Left cardiac atrium (tissue), 4 donors: ENCODE results near the gene LMOD1. TPM values are rescaled to one million over a fixed set of nuclear protein-coding genes. Genes with fewer than 3 reads are reported as not detected.
A peak's percentile ranks its signal among the peaks of the same experiment; 100 is the strongest.
"Not testable (repeated sequence)": the region's sequence is repeated elsewhere in the genome, so short reads cannot be mapped to it uniquely, and the experiment has no call there.

Source experiments
- ATAC-seq, 2 donors: fragments of 200-7000 bp; cut with Tn5 transposase; one replicate each; pipeline ENCODE4 v1.9.1; 2020; ENCODE audit warnings: mild to moderate bottlenecking in 2 of 2, moderate library complexity in 2 of 2
- DNase-seq: peaks from one replicate; pipeline ENCODE4 v3.0.0-alpha.2; 2020
- intact Hi-C, 2 donors: fragments of 100-400 bp; cut with DNase I; formaldehyde crosslinking; loops; one replicate each; pipeline versions ENCODE4 v1.14.1 to v1.15.1; 2022 to 2023
- total RNA-seq, 2 donors: library from RNA; stranded (reverse); fragmentation: NEBNext Ultra II Directional; extraction: Animal tissue kit (Norgen Biotek cat#: 25700); gene quantifications; one replicate each; pipeline ENCODE4 v1.2.1, GENCODE V29; 2021
- donor health status: DM: no; HTN: yes; CAD: no.
- donor health status: DM: no; HTN: yes; CAD: no; lungs with severe emphysema.
- donor health status: DM: yes; HTN: yes; CAD: no.
- donor health status: Dilated cardiomyopathy.

LMOD1 gene
- total RNA-seq, 2 donors from 2014 or later = 21.3 to 36.2 TPM

DNA sequence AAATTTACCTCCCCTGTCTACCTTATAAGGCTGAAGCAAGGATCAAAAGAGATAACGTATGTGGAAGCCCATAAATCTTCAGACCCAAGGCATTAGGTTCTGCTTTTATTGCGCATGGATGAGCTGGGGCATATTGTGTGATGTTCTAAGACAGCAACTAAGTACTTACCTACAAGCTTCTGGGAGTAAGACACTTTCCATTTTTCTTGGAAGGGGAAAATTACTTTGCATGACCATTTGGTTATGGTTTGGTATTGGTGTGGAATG, 21.1 kb downstream of the LMOD1 start:
- DNase-seq (no peak), ATAC-seq (no peak)
- intact Hi-C loops = no loop called here

DNA sequence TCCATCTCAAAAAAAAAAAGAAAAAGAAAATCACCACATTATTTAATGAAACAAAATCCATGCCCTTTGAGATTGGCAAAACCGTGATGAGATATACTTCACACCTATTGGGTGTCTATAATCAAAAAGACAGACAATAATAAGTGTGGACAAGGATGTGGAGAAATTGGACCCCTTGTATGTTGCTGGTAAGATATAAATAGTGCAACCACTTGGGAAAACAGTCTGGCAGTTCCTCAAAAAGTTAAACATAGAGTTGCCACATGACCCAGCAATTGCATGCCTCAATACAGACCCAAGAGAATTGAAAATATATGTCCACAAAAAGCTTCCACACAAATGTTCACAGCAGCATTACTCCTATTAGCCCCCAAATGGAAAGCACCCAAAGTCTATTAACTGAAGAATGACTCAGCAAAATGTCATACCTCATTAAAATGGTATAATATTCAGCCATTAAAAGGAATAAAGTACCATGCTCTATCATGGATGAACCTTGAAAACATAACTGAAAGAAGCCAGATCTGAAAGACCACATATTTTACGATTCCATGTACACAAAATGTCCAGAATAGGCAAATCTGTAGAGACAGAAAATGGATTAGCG, 24.3 kb downstream of the LMOD1 start:
- DNase-seq (no peak), ATAC-seq (no peak)
- intact Hi-C loops = no loop called here

DNA sequence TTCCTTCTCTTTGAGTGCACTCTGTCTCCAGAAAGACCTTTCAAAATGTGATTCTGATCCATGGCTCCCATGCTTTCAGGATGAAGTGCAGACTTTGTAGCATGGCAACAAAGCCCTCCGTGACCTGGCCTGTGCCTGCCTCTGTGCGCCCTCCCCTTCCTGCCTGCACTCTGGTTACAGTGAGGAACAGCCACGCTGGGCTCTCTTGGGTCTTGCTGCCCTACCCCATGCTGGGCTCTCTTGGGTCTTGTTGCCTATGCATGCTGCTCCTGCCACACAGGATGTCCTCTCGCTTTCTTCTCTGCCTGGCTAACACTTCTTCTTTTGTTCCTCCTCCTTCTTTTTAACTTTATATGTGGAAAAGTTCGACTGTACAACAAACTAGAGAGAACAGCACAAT, 28.0 kb downstream of the LMOD1 start:
- no peak for DNase-seq
- intact Hi-C loops = no loop called here

DNA sequence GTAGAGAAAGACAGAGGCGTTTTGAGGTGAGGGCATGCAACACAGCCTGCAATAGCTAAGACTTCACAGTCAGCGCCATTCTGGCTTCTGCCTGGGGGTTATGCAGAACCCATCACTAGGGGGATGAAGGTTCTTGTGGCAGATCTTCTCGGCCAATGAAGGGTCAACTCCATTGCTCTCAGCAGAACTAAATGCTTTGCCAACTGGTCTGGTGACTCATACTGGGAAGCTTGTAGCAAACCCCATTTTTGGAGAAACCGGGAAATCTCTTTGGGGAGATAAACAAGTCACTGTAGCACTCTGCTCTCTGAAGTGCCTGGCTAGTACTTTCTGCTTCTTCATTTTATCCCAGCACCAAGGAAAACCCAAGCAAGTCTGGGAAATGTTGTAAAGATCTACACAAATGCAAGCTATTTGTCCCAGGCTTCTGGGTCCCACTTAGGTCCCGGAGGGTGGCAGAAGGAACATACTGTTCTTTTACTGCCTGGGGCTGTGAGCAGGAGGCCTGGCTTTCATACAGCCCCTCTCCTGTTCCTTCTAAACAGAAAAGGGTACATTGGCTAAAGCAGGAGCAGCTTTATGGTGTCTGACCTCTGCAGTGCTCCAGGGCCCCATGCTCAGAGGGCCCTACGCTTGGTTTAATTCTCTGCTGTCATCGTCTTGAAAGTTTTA, 28.9 kb downstream of the LMOD1 start:
- intact Hi-C loops = no loop called here
- ATAC-seq (peak; percentile 74 to 87), DNase-seq (no peak)

More for the DNA sequence above, 28.0 kb downstream of the LMOD1 start:
- ATAC-seq = no peak

DNA sequence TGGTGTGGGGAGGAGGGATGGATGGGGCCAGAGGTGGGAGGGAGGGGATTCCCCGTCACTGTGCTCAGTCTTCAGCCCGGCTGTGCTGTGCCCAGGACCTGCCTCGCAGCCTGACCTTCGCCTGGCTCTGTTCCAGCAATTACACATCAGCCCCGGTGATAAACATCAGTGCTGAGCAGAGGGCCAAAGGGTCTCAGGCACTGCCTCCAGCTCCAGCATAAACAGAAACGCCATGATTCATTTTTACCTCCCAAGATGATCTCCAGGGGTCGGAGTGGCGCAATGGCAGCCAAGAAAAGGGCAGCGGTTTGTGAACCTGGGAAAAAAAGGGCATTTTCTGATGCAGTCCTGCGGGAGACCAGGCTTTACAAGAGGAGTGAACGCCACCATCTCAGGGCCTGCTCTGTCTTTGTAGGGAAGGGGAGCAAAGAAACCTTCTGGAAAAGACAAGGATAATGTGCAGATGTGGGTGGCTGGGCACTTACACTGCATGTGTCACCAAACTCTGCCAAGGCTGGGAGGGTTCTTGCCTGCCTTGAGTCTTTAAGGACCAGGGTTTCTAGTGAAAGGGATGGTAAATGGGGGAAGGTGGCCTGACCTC, 29.6 kb downstream of the LMOD1 start:
- intact Hi-C loops = no loop called here
- peak; percentile 64 to 79 for ATAC-seq

DNA sequence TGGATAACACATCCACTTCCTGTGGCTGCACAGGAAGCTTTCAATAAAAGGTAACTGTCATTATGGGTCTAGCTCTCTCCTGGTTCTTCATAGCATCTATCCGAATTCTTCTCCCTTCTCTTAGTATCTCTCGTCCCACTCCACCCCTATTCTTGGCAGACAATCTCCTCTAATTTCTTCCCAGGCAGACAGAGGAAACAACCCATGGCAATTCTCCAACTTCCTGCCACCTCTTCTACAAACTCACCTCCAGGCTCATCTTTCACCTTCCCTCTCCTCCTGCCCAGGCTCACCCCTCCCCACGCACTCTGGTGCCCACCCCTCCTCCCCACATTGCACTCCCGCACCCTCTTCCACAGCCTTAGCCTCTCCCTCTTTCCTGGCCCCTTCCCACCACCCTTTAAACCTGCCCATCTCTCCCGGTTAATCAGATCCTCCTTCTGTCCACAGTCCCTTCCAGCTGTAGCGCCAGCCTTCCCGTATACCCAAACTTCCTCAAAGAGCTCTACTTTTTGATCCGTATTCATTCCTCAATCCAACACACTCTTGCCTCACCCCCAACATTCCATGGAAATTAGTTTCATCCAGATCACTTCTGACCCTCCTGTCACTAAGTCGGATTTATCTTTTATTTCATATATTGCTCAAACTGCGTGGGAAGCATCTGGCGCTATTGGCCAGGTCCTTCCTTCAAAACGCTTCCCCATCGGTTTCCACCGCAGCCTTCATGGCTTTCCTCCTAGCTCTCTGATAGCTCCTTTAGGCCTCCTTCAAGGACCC, 31.7 kb downstream of the LMOD1 start:
- ATAC-seq = no peak

More for the DNA sequence above, 29.6 kb downstream of the LMOD1 start:
- DNase-seq = peak; percentile 76

DNA sequence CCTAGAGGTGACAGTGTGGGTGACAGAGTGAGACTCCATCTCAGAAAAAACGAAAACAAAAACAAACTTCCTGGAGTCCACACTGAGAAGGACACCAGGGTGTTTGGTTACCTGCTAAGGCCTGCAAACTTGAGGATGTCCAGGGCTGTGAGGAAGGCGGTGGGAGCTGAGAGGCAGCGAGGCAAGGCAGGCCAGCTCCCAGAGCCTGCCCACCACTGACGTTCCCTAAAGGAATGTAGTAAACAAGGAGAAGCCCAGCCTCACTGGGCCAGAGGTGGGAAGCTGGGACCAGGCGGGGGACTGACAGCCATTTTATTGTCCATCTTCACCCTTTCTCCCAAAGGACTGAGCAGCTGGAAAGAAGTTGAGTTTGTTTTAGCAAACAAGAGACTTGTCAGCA, 33.5 kb downstream of the LMOD1 start:
- no peak for ATAC-seq
- intact Hi-C loops = no loop called here

More for the DNA sequence above, 31.7 kb downstream of the LMOD1 start:
- no peak for DNase-seq
- intact Hi-C loops = no loop called here

DNA sequence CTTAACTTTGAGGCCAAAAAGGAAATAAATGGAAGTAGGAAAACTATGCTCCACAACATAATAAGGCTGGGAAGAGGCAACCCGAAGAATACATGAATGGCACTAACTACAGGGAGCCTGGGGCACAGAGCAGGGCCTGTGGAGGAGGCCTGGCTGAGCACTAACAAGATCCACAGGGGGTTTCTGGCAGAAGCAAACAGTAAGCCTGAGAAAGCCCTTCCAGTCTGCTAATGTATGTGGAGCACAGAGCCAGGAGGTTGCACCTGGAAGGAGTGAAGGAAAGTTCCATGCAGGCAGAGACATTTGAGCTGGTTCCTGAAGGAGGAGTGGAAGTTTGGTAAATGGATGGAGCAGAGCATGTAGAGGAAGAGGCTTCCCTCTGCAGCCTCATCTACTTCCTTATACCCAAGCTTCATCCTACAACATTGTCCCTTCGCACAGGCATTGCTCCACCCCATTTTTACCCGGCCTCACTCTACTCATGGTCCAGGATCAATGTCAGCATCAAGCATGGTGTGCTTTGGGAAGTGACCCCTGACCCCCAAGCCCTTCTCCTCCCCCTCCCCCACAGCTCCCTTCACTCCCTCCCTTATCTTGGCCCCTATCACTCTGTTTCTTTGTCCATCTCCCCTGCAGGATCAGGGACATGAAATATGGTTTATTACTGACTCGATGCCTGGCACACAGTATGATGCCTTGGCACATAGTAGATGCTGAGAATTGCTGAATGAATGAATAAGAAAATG, 34.3 kb downstream of the LMOD1 start:
- intact Hi-C loops = no loop called here
- no peak for DNase-seq
- ATAC-seq = no peak

More for the DNA sequence above, 33.5 kb downstream of the LMOD1 start:
- no peak for DNase-seq

DNA sequence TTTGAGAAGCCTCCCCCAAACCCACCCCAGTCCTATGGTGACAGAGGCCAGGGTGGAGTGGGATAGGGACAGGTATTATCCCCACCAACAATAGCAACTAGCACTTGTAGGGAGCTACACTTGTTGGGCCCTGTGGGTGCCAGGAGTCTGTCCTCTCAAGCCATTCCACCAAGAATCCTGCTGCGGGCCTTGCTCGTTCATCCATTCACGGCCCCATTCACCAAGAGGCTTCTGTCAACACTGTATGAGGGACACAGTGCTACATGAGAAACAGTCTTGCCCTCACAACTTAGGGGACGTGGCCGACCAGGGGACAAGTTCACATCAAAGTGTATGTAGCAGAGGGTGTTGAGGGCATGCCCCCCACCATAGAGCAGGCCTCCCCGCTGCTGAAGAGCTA, 38.7 kb downstream of the LMOD1 start:
- DNase-seq (no peak), ATAC-seq (no peak)
- intact Hi-C loops = no loop called here

DNA sequence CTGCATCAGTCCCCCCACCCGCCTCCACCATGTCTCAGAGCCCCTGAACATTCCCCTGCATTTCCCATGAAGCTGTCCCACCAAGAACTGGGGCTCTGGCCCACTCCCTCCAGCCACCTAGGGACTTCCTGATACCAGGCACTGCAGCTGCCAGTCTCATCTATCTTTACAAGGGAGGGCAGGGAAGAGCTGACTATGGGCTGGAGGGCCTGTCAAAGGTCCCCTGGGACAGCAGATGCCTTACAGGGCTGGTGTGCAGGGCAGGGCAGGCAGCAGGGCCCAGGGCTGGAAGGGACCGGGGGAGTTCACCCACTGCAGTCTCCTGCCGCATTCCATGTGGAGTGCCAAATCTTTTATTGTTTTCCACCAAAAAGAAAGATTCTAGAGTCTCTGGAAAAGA, 40.0 kb downstream of the LMOD1 start:
- ATAC-seq (no peak), DNase-seq (no peak)
- intact Hi-C loops = no loop called here

DNA sequence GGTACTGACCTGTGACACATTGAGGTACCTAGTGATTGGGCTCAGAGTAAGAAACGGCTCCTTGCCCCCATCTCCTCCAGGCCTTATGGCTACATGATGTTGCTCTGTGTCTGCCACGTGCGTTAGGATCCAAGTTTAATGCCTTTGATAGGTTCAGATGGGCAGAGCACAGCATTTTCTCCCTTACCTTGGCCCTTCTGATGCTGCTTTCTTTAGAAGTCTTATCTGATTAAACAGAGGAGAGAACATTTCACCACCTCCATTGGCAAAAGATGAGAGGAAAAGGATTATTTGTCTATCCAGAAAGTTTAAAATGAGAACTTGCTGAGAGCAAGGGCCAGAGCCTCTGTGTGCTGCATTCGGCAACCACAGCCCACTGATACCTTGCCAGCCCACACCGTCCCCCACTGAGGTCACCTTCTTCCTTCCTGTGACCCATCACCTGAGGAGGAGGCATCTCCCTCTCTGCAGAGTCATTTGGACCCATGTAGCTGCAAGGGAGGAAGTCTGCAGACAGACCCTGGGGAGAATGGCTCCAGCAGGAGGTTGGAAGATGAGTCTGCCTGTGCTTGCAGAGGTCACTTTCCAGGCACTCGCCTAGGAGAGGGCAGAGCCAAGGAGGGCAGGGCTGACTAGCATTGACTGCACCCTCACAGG, 41.0 kb downstream of the LMOD1 start:
- intact Hi-C loops = no loop called here
- ATAC-seq (peak in 1 of 2 donors; percentile 22), DNase-seq (no peak)

DNA sequence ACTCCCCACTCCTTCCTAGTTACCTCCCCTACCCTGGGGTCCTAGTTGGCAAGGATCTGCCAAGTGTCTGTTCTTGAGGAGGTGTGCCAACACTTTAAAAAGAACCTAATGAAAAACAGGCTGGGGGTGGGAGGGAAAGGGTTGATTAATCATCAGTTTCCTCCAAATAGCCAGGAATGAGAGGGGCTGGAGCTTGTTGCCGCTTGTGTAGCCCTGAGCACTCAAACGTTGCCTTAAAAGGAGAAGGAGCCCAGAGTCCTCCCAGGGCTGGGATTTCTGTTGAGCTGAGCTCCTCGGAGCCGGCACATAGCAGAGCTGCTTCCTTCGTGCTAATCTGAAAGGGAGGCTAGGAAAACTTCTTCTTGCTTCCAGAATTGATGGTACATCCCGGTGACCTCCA, 41.8 kb downstream of the LMOD1 start:
- intact Hi-C loops = no loop called here
- DNase-seq (peak; percentile 50), ATAC-seq (peak; percentile 79 to 80)

DNA sequence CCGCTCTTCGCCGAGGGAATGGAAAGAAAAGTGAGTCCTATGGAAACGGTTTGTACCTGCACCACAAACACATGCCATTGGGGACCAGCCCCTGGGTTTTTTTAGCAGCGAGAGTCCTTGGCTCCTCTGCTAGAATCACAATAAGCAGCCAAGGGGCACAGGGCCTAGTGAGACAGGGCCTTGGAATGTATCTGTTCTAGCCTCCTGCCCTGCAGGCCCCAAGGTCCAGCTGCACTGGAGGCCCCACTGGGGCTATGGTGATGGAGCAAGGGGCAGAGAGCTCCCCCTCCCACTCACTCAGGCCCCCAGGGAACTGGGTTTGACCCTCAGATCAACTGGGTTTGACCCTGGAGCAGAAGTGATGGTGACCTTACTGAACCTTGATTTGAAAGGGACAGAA, 43.2 kb downstream of the LMOD1 start:
- DNase-seq (peak; percentile 50), ATAC-seq (peak; percentile 48 to 50)
- intact Hi-C loops = no loop called here

DNA sequence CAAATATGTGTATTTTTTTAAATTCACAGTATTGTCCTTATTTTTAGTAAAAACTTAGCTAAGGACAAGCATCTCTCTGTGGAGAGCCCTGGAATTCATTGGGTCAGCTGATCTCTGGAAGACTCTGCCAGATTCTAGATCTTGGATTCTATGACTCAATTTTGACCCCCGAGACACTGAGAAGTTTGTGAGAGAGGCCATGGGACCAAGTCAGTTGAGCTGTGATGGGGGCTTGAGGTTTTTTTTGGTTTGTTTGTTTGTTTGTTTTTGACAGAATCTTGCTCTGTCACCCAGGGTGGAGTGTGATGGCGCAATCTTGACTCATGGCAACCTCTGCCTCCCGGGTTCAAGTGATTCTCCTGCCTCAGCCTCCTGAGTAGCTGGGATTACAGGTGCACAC, 44.1 kb downstream of the LMOD1 start:
- no peak for ATAC-seq
- intact Hi-C loops = no loop called here
- no peak for DNase-seq

DNA sequence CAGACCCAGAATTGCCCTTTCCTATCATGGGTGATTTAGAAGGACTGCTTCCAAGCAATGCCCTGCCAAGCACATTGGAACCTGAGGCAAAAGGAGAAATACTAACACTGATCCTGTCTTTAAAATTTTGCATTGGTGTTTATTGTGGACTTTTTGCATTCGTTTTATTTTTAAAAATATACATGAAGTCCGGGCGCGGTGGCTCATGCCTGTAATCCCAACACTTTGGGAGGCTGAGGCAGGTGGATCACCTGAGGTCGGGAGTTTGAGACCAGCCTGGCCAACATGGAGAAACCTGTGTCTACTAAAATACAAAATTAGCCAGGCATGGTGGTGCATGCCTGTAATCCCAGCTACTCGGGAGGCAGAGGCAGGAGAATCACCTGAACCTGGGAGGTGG, 45.3 kb downstream of the LMOD1 start:
- ATAC-seq, intact Hi-C loops: not testable (repeated sequence)

DNA sequence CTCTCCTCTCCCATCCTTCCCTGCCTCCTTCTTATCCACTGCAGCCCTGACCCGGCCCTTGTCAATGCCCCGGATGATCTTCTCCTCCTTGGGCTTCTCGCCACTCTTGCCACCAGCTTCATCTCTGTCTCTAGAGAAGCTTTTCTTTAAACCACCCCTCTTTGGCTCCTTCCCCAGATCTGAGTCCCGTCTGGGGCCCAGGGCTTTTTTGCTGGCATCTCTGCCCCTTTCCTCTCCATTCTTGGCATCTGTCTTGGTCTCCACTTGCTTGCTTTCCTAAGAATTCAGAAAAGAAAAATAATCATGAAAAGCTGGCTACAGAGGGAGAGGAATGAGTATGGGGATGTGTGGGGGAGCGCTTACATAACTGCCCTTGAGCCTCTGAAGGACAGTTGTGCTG, 45.9 kb downstream of the LMOD1 start:
- no peak for DNase-seq
- ATAC-seq = no peak
- intact Hi-C loops = no loop called here

More for the DNA sequence above, 45.3 kb downstream of the LMOD1 start:
- DNase-seq = not testable (repeated sequence)

DNA sequence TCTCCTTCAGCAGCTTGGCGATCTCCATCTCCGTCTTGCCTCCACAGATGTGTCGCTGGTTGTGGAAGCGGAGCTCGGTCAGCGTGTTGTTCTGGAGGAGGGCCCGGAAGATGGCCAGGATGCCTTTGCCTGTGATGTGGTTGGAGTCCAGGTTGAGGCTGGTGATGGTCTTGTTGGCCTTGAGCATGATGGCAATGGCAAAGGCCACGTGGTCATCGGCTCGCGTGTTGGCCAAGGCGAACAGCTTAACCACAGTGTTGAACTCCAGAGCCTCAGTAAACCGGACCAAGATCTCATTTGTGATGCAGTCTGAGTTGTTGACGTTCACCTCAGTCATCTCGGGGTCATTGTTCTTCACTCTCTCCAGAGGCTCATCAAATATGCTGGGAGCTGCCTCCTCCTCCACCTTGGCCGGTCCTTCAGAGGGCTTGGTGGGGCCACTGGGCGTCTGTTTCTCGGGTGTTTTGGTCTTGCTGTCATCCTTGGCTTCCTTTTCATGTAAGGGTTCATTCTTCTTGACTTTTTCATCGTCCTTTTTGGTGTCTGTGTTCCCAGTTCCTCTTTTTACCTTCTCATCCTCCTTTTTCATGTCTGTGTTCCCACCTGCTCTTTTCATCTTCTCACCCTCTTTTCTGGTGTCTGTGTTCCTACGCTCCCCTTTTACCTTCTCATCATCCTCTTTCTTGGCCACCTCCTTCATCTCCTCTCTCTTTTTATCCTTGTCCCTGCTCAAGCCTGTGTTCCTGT, 46.5 kb downstream of the LMOD1 start:
- intact Hi-C loops = loop anchor here (5.0 to 10.0 kb wide), 3 partner anchors 42 to 215 kb away; no protein-coding TSS in a partner anchor
- DNase-seq = no peak
- ATAC-seq = no peak

DNA sequence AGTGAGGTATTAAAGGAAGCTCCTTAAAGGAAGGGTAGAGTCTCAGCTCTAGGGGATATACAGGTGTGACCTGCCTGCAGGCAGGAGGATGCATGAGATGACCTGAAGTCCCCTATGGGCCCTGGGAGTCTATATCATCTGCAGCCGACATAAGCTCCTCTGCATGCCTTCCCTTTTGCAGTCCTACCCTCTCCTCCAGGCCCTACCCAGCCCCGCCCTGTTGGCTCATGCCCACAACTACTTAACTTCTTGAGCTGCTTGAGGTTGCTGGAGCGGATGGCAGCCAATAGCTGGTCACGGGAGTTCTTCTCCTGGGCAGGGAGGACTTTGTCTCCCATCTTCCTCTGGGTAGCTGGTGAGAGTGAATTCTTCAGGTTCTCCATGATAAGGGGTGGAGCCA, 47.4 kb downstream of the LMOD1 start:
- intact Hi-C loops = loop anchor here (5.0 to 10.0 kb wide), 3 partner anchors 43 to 216 kb away; no protein-coding TSS in a partner anchor
- DNase-seq = no peak
- ATAC-seq = no peak
